SU-DHL-6 (cell line): ENCODE data around the gene FGF10.

ENCODE experiments used
- H2AFZ ChIP-seq: fragments of 200-600 bp; sonication (generic); 2 replicates; pipeline ENCODE4 v1.6.1; 2014; ENCODE audit warnings: low read depth, mild to moderate bottlenecking, moderate library complexity, mixed read lengths, antibody characterized with exemption, low read length; ENCODE audit not compliant: severe bottlenecking
- H3F3A ChIP-seq: fragments of 200-600 bp; shearing (Covaris generic); 2 replicates; pipeline ENCODE4 v1.6.0; 2016; ENCODE audit warnings: antibody characterized with exemption, mild to moderate bottlenecking; ENCODE audit not compliant: insufficient read depth
- H3K27ac ChIP-seq: fragments of 200-600 bp; sonication (generic); 2 replicates; pipeline ENCODE4 v1.5.1; 2016; ENCODE audit warnings: low read depth, mild to moderate bottlenecking, low read length, moderate library complexity, mixed read lengths
- H3K27me3 ChIP-seq: fragments of 200-600 bp; sonication (generic), shearing (Covaris generic); 2 replicates; pipeline ENCODE4 v1.6.0; 2014; ENCODE audit warnings: mild to moderate bottlenecking, low read length
- H3K36me3 ChIP-seq: fragments of 200-600 bp; sonication (generic); 2 replicates; pipeline ENCODE4 v1.6.1; 2014; ENCODE audit warnings: mild to moderate bottlenecking, low read length, mixed read lengths
- H3K4me2 ChIP-seq: fragments of 300-600, 200-600 bp; shearing (Covaris generic), sonication (generic); 2 replicates; pipeline ENCODE4 v1.6.0; 2014; ENCODE audit warnings: low read length, low read depth, mild to moderate bottlenecking; ENCODE audit not compliant: poor library complexity, severe bottlenecking
- H3K4me3 ChIP-seq: fragments of 200-600 bp; sonication (generic); 2 replicates; pipeline ENCODE4 v1.5.1; 2014; ENCODE audit warnings: antibody characterized with exemption, low read length, mild to moderate bottlenecking, mixed read lengths; ENCODE audit not compliant: insufficient read depth, poor library complexity, severe bottlenecking
- H3K79me2 ChIP-seq: fragments of 200-600 bp; sonication (generic); 2 replicates; pipeline ENCODE4 v1.6.1; 2014; ENCODE audit warnings: mild to moderate bottlenecking, low read length, moderate library complexity; ENCODE audit not compliant: insufficient read depth
- H3K9ac ChIP-seq: fragments of 200-600 bp; sonication (generic); 2 replicates; pipeline ENCODE4 v1.7.0; 2014; ENCODE audit warnings: mild to moderate bottlenecking, low read length
- H3K9me2 ChIP-seq: fragments of 200-600 bp; sonication (generic); replicated peaks from 2 replicates; pipeline ENCODE4 v1.6.1; 2014; ENCODE audit warnings: low read length; ENCODE audit not compliant: insufficient read depth
- H3K9me3 ChIP-seq: fragments of 200-600 bp; sonication (generic); 2 replicates; pipeline ENCODE4 v1.6.1; 2014; ENCODE audit warnings: low read length, mixed read lengths; ENCODE audit not compliant: insufficient read depth
- H4K20me1 ChIP-seq: fragments of 200-600 bp; sonication (generic); 2 replicates; pipeline ENCODE4 v1.6.1; 2014; ENCODE audit warnings: low read depth, mild to moderate bottlenecking, antibody characterized with exemption, low read length, moderate library complexity, mixed read lengths
- EZH2phosphoT487 ChIP-seq: fragments of 200-600 bp; sonication (generic), shearing (Covaris generic); conservative IDR thresholded peaks from 2 replicates; pipeline ENCODE4 v1.6.1; 2018; ENCODE audit warnings: mild to moderate bottlenecking, antibody characterized with exemption, low read length, moderate library complexity, mixed read lengths
- TF ChIP-seq, protein P1 (sequence below): fragments of 200-600 bp; sonication (generic); IDR thresholded peaks from one replicate; pipeline ENCODE4 v1.5.1; 2017; ENCODE audit warnings: antibody characterized with exemption, mild to moderate bottlenecking, low read length, moderate library complexity; ENCODE audit not compliant: insufficient read depth, poor library complexity, severe bottlenecking

The FGF10 gene

DNA sequence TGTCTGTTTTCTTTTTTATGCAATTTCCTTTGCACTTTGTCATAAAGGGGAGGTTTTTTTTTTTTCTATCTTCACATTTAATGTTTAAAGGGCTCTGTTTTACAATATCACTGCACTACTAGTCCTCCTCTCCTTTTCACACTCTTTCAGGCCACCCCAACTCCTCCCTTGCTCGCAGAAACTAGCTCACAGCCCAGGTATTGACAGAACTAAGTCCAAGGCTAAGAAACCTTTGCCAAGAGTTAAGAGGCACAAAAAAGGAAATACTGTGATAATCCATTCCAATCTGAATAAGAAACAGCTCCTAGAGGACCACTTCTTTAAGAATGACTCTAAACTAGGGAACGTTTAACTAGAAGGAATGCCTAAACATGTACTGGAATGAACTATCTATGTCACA is 1.1 kb upstream of the FGF10 start:
- Histone ChIP-seq H2AFZ (no peak overlapping the region), H3K9me2 (no peaks in the 10 kb centered on the region), H3K4me3 (no peak overlapping the region), H3K27me3 (no peaks in the 10 kb centered on the region), H3K9me3 (no peaks in the 10 kb centered on the region), H3K36me3 (no peaks in the 10 kb centered on the region), H3K4me2 (no peak overlapping the region), H3K27ac (no peak overlapping the region), H4K20me1 (no peaks in the 10 kb centered on the region), H3K9ac (no peak overlapping the region), H3F3A (no peaks in the 10 kb centered on the region), H3K79me2 (no peaks in the 10 kb centered on the region)
- TF ChIP-seq EZH2phosphoT487, result no peak
- TF ChIP-seq, protein P1, sequence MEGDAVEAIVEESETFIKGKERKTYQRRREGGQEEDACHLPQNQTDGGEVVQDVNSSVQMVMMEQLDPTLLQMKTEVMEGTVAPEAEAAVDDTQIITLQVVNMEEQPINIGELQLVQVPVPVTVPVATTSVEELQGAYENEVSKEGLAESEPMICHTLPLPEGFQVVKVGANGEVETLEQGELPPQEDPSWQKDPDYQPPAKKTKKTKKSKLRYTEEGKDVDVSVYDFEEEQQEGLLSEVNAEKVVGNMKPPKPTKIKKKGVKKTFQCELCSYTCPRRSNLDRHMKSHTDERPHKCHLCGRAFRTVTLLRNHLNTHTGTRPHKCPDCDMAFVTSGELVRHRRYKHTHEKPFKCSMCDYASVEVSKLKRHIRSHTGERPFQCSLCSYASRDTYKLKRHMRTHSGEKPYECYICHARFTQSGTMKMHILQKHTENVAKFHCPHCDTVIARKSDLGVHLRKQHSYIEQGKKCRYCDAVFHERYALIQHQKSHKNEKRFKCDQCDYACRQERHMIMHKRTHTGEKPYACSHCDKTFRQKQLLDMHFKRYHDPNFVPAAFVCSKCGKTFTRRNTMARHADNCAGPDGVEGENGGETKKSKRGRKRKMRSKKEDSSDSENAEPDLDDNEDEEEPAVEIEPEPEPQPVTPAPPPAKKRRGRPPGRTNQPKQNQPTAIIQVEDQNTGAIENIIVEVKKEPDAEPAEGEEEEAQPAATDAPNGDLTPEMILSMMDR, result no peak

- no peak overlapping the region for H3K27ac ChIP-seq
- no peaks in the 10 kb centered on the region for H3F3A ChIP-seq
- H3K79me2 ChIP-seq, result no peaks in the 10 kb centered on the region
- H3K27me3 ChIP-seq, result no peaks in the 10 kb centered on the region
- H4K20me1 ChIP-seq, result no peaks in the 10 kb centered on the region
- TF ChIP-seq, protein P1, result no peak
- no peak for TF ChIP-seq EZH2phosphoT487
- H3K9ac ChIP-seq, result no peak overlapping the region
- H3K9me2 ChIP-seq, result no peaks in the 10 kb centered on the region
- no peak overlapping the region for H2AFZ ChIP-seq
- H3K4me2 ChIP-seq, result no peak overlapping the region
- H3K4me3 ChIP-seq, result no peak overlapping the region
- H3K36me3 ChIP-seq, result no peaks in the 10 kb centered on the region
- no peaks in the 10 kb centered on the region for H3K9me3 ChIP-seq
These were observed 563 bp upstream of the FGF10 start for GRCh38 chr5:44389823-44390143.

DNA sequence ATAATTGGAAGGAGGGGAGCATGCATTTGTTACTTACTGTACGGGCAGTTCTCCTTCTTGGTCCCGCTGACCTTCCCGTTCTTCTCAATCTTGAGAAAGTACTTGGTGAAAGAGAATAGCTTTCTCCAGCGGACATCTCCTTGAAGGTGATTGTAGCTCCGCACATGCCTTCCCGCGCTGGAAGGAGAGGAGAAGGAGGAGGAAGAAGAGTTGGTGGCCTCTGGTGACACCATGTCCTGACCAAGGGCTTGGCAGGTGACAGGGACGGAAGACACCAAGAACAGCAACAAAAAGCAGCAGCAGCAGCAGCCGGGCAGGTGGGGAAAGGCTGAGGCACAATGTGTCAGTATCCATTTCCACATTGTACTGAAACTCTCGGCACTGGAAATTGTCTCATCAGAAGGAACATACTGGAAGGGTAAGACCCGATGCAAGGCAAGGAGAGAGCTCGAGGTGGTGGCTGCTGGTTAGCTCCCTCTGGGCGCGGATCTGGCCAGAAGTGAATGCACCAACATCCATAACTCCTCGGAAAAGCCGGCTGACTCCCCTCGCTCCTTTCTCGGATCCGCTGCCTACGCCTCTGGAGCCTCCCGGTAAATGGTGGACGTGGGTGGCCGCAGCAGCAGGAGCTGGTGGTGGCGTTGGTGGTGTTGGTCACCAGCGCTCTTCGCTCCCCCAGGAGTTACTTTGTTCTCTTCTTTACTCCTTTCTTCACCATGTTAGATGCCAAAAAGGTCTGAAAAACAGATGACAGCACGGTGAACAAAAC is 715 bp downstream of the FGF10 start:
- no peaks in the 10 kb centered on the region for H3K27me3 ChIP-seq
- no peak overlapping the region for H3K27ac ChIP-seq
- H3K9ac ChIP-seq, result no peak overlapping the region
- H3K36me3 ChIP-seq, result no peaks in the 10 kb centered on the region
- H3K9me2 ChIP-seq, result no peaks in the 10 kb centered on the region
- no peaks in the 10 kb centered on the region for H3K79me2 ChIP-seq
- no peak overlapping the region for H3K4me2 ChIP-seq
- H4K20me1 ChIP-seq, result no peaks in the 10 kb centered on the region
- no peaks in the 10 kb centered on the region for H3F3A ChIP-seq
- TF ChIP-seq, protein P1, result no peak
- no peak for TF ChIP-seq EZH2phosphoT487
- H3K9me3 ChIP-seq, result no peaks in the 10 kb centered on the region
- no peak overlapping the region for H3K4me3 ChIP-seq
- H2AFZ ChIP-seq, result no peak overlapping the region

DNA sequence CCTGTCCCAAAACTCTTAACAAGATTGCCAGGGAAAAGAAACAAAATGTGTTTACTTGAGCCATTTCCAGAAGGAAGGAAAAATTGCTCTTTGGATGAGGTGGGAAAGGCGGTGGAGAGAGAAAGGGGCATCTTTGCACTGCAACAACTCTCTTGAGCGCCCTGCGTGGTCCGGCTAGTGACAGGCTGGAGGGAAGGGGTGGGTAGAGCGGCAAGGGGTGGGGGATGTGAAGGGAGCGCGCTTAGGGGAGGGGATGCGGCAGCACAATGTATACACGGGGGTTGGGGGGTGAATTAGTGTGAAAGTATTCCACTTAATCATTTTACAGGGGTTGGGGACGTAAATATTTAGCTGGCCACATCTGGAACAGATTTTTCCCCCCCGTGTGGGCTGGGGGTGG is 1.3 kb downstream of the FGF10 start:
- H3K27me3 ChIP-seq, result no peaks in the 10 kb centered on the region
- no peak overlapping the region for H3K9ac ChIP-seq
- no peak overlapping the region for H3K4me3 ChIP-seq
- no peak overlapping the region for H2AFZ ChIP-seq
- H4K20me1 ChIP-seq, result no peaks in the 10 kb centered on the region
- H3K4me2 ChIP-seq, result no peak overlapping the region
- H3K9me2 ChIP-seq, result no peaks in the 10 kb centered on the region
- H3K27ac ChIP-seq, result no peak overlapping the region
- H3F3A ChIP-seq, result no peaks in the 10 kb centered on the region
- H3K36me3 ChIP-seq, result no peaks in the 10 kb centered on the region
- no peaks in the 10 kb centered on the region for H3K9me3 ChIP-seq
- H3K79me2 ChIP-seq, result no peaks in the 10 kb centered on the region
- TF ChIP-seq EZH2phosphoT487, result no peak
- TF ChIP-seq, protein P1, result no peak
